Measurements from ENCODE around the gene CDHR5.

CDHR5 gene

GRCh38 chr11:598005-598680, 26.6 kb downstream of the CDHR5 start:
- Mint-ChIP-seq H3K27me3 (no peaks in the 10 kb centered on the region), H3K4me1 (ENCODE audit: low read depth) (peaks cover 16% of the 10 kb centered on the region), H3K36me3 (ENCODE audit: low read depth) (peaks cover 88% of the 10 kb centered on the region), H3K4me3 (no peak overlapping the region), H3K9me3 (no peaks in the 10 kb centered on the region), H3K27ac (no peak overlapping the region)
- DNase-seq: no peak

- Mint-ChIP-seq H3K9me3 (no peaks in the 10 kb centered on the region), H3K27ac (peak overlapping the region; percentile 50), H3K27me3 (no peaks in the 10 kb centered on the region), H3K36me3 (ENCODE audit: low read depth) (peaks cover 91% of the 10 kb centered on the region), H3K4me1 (ENCODE audit: low read depth) (peaks cover 16% of the 10 kb centered on the region), H3K4me3 (no peak overlapping the region)
- DNase-seq: no peak
Observed at GRCh38 chr11:597166-597725, 27.5 kb downstream of the CDHR5 start.

GRCh38 chr11:596374-596773, 28.4 kb downstream of the CDHR5 start:
- DNase-seq: no peak
- Mint-ChIP-seq H3K4me1 (ENCODE audit: low read depth) (peaks cover 16% of the 10 kb centered on the region), H3K36me3 (ENCODE audit: low read depth) (peaks cover 91% of the 10 kb centered on the region), H3K9me3 (no peaks in the 10 kb centered on the region), H3K27me3 (no peaks in the 10 kb centered on the region), H3K27ac (peak overlapping the region; percentile 74), H3K4me3 (no peak overlapping the region)

GRCh38 chr11:595400-595799, 29.4 kb downstream of the CDHR5 start:
- H3K36me3 Mint-ChIP-seq (ENCODE audit: low read depth): peaks cover 96% of the 10 kb centered on the region
- no peak for DNase-seq
- no peak overlapping the region for H3K27ac Mint-ChIP-seq

GRCh38 chr11:593347-593746, 31.4 kb downstream of the CDHR5 start:
- Mint-ChIP-seq H3K4me3 (no peak overlapping the region), H3K9me3 (no peaks in the 10 kb centered on the region), H3K27me3 (no peaks in the 10 kb centered on the region), H3K36me3 (ENCODE audit: low read depth) (peaks cover 97% of the 10 kb centered on the region), H3K4me1 (ENCODE audit: low read depth) (peaks cover 21% of the 10 kb centered on the region), H3K27ac (no peak overlapping the region)
- DNase-seq: no peak

More at GRCh38 chr11:595400-595799, 29.4 kb downstream of the CDHR5 start:
- Mint-ChIP-seq H3K9me3 (no peaks in the 10 kb centered on the region), H3K4me3 (no peak overlapping the region), H3K27me3 (no peaks in the 10 kb centered on the region), H3K4me1 (ENCODE audit: low read depth) (peaks cover 16% of the 10 kb centered on the region)

GRCh38 chr11:592918-593317, 31.8 kb downstream of the CDHR5 start:
- H3K9me3 Mint-ChIP-seq: no peaks in the 10 kb centered on the region
- DNase-seq: no peak
- H3K27ac Mint-ChIP-seq: no peak overlapping the region
- H3K27me3 Mint-ChIP-seq: no peaks in the 10 kb centered on the region
- H3K4me3 Mint-ChIP-seq: no peak overlapping the region
- peaks cover 97% of the 10 kb centered on the region for H3K36me3 Mint-ChIP-seq (ENCODE audit: low read depth)
- H3K4me1 Mint-ChIP-seq (ENCODE audit: low read depth): peaks cover 25% of the 10 kb centered on the region

- Mint-ChIP-seq H3K9me3 (no peaks in the 10 kb centered on the region), H3K27ac (no peak overlapping the region), H3K36me3 (ENCODE audit: low read depth) (peaks cover 98% of the 10 kb centered on the region), H3K4me3 (no peak overlapping the region), H3K27me3 (no peaks in the 10 kb centered on the region), H3K4me1 (ENCODE audit: low read depth) (peaks cover 29% of the 10 kb centered on the region)
- no peak for DNase-seq
Observed at GRCh38 chr11:592501-592900, 32.3 kb downstream of the CDHR5 start.

GRCh38 chr11:590997-591396, 33.8 kb downstream of the CDHR5 start:
- no peak overlapping the region for H3K4me3 Mint-ChIP-seq
- H3K36me3 Mint-ChIP-seq (ENCODE audit: low read depth): peaks cover 99% of the 10 kb centered on the region
- H3K27me3 Mint-ChIP-seq: no peaks in the 10 kb centered on the region
- no peak for DNase-seq
- peaks cover 38% of the 10 kb centered on the region for H3K4me1 Mint-ChIP-seq (ENCODE audit: low read depth)
- no peaks in the 10 kb centered on the region for H3K9me3 Mint-ChIP-seq
- no peak overlapping the region for H3K27ac Mint-ChIP-seq

- peaks cover 88% of the 10 kb centered on the region for H3K36me3 Mint-ChIP-seq (ENCODE audit: low read depth)
- no peak for DNase-seq
- no peak overlapping the region for H3K4me3 Mint-ChIP-seq
- no peaks in the 10 kb centered on the region for H3K27me3 Mint-ChIP-seq
- peaks cover 35% of the 10 kb centered on the region for H3K4me1 Mint-ChIP-seq (ENCODE audit: low read depth)
- H3K27ac Mint-ChIP-seq: peak overlapping the region; percentile 61
- H3K9me3 Mint-ChIP-seq: no peaks in the 10 kb centered on the region
Observed at GRCh38 chr11:589798-590197, 35.0 kb downstream of the CDHR5 start.

- peak overlapping the region; percentile 96 for H3K27ac Mint-ChIP-seq
- peak; percentile 81 for DNase-seq
- no peaks in the 10 kb centered on the region for H3K27me3 Mint-ChIP-seq
- H3K36me3 Mint-ChIP-seq (ENCODE audit: low read depth): peaks cover 85% of the 10 kb centered on the region
- peaks cover 31% of the 10 kb centered on the region for H3K4me1 Mint-ChIP-seq (ENCODE audit: low read depth)
- H3K9me3 Mint-ChIP-seq: no peaks in the 10 kb centered on the region
- peak overlapping the region; percentile 61 for H3K4me3 Mint-ChIP-seq
Observed at GRCh38 chr11:587978-588380, 36.8 kb downstream of the CDHR5 start.

- H3K4me1 Mint-ChIP-seq (ENCODE audit: low read depth): peaks cover 31% of the 10 kb centered on the region
- no peaks in the 10 kb centered on the region for H3K9me3 Mint-ChIP-seq
- H3K27ac Mint-ChIP-seq: peak overlapping the region; percentile 96
- no peak for DNase-seq
- H3K27me3 Mint-ChIP-seq: no peaks in the 10 kb centered on the region
- peaks cover 84% of the 10 kb centered on the region for H3K36me3 Mint-ChIP-seq (ENCODE audit: low read depth)
- H3K4me3 Mint-ChIP-seq: peak overlapping the region; percentile 61
Observed at GRCh38 chr11:587546-587945, 37.2 kb downstream of the CDHR5 start.

- Mint-ChIP-seq H3K4me3 (no peak overlapping the region), H3K4me1 (ENCODE audit: low read depth) (peaks cover 33% of the 10 kb centered on the region), H3K27ac (peak overlapping the region; percentile 96), H3K36me3 (ENCODE audit: low read depth) (peaks cover 84% of the 10 kb centered on the region), H3K27me3 (no peaks in the 10 kb centered on the region), H3K9me3 (no peaks in the 10 kb centered on the region)
- no peak for DNase-seq
Observed at GRCh38 chr11:586376-587316, 38.1 kb downstream of the CDHR5 start.

- DNase-seq: no peak
- H3K27ac Mint-ChIP-seq: peak overlapping the region; percentile 68
- H3K4me3 Mint-ChIP-seq: no peak overlapping the region
- peaks cover 82% of the 10 kb centered on the region for H3K36me3 Mint-ChIP-seq (ENCODE audit: low read depth)
- H3K9me3 Mint-ChIP-seq: no peaks in the 10 kb centered on the region
- H3K27me3 Mint-ChIP-seq: no peaks in the 10 kb centered on the region
- H3K4me1 Mint-ChIP-seq (ENCODE audit: low read depth): peaks cover 51% of the 10 kb centered on the region
Observed at GRCh38 chr11:584287-584686, 40.5 kb downstream of the CDHR5 start.

- H3K4me3 Mint-ChIP-seq: no peak overlapping the region
Observed at GRCh38 chr11:581752-582151, 43.0 kb downstream of the CDHR5 start.

GRCh38 chr11:581342-581741, 43.4 kb downstream of the CDHR5 start:
- no peaks in the 10 kb centered on the region for H3K27me3 Mint-ChIP-seq
- H3K4me3 Mint-ChIP-seq: no peak overlapping the region
- H3K27ac Mint-ChIP-seq: peak overlapping the region; percentile 74
- H3K4me1 Mint-ChIP-seq (ENCODE audit: low read depth): peaks cover 48% of the 10 kb centered on the region
- DNase-seq: no peak
- no peaks in the 10 kb centered on the region for H3K9me3 Mint-ChIP-seq
- H3K36me3 Mint-ChIP-seq (ENCODE audit: low read depth): peaks cover 76% of the 10 kb centered on the region

More at GRCh38 chr11:581752-582151, 43.0 kb downstream of the CDHR5 start:
- Mint-ChIP-seq H3K36me3 (ENCODE audit: low read depth) (peaks cover 80% of the 10 kb centered on the region), H3K4me1 (ENCODE audit: low read depth) (peaks cover 52% of the 10 kb centered on the region), H3K9me3 (no peaks in the 10 kb centered on the region), H3K27ac (peak overlapping the region; percentile 74), H3K27me3 (no peaks in the 10 kb centered on the region)
- DNase-seq: no peak

All from activated T-cell treated with anti-CD3 and anti-CD28 coated beads, Interleukin-2, amount 50 U/mL, for 24 hours (primary cell).